Fibroblast of the conjunctiva (primary cell): ENCODE data around the gene RNF44.
A peak's percentile ranks its signal among the peaks of the same experiment; 100 is the strongest.

Experiments used
- DNase-seq: peaks from one replicate; pipeline ENCODE4 v3.0.0-alpha.2; 2010; ENCODE audit warnings: low read depth

RNF44 gene

DNA sequence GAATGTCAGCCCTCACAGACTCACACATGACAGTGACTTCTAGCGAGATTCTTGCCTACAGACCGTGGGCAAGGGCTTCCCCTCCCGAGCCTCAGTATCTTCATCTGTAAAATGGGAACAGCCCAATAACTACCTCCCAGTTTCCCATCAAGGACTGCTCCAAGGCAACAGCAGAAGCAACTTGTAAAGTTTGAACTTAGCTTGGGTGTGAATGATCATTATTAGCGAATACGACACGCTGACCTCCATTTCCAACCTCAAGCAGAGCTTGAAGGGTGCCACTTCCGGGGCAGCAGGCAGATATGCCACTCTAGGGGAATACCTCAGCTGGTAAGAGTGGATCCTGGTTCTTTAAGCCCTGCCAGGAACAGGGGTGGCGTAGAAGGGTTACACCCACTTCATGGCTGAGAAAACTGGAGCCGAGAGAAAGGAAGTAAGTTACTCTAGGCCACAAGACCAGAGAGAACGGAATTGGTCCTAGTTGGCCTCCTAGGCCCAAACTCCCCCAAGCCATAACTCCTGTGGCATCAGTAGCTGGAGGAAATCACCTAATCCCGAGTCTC, 2.0 kb downstream of the RNF44 start:
- DNase-seq, result no peak

DNA sequence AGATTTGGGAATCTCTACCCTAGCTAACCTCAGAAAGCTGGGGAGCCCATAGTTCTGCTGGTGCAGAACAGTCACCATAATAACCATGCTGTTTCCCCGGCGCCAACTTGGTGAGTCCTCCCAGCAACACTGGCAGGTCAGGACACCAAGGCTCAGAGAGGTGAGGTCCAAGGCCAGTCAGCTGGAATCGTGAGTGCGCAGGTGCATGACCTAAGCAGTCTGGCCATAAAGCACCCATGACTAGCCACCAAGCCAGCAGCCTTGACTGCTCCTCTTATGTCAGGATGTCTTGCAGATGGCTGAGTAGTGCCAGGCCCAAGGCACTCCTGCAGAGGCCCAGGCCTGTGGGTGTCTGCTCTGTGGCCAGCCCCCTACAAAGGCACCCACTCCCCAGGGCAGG, 2.6 kb downstream of the RNF44 start:
- no peak for DNase-seq

DNA sequence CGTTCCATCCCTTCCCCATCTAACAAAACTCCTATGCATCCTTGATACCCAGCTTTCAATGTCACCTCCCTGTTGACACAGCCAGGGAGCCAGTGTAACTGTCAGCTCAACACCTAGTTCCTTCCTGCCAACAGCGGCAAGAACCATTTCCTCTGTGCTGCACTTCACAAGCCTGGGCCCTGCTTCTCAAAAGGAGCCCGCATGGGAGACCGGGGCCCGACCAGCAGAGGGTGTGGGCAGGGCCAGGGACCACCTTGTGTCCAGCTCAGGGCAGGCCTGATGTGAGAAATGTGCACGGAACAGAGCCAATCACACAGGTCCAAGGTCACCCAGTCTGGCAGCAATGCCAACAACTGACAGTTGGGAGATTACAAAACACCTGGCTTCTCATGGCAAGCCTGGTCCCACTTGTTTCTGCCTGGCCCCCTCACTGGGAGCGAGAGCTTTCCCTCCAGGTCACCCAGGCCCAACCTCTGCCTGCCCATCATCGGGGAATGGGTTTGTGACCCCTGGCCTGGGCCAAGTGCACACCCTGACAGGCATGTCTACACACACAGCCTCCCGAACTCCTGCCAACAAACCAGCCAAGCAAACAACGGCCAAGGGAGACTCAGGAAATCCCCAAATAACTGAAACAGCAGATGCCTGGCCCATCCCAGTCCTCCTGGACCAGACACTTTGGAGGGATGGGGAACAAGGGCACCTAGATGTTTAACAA, 3.1 kb downstream of the RNF44 start:
- no peak for DNase-seq

DNA sequence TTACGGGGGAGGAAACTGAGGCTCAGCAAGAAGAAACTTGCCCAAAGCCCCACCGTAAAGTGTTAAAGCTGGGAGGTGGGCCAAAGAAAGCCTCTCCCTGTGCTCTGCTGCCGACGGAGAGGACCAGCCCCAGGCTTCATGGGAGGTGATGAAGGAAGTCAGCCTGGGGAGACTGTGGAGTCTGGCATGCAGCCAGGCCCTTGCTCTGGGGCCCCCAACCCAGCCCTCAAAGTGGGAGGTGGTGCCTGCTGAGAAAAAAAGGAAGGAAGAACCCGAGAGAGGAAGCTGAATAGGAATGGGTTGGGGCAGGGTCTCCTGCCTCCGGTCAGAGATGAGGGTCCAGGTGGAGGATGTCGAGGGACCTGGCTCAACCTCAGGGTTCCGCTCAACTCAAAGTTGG, 3.8 kb downstream of the RNF44 start:
- no peak for DNase-seq

DNA sequence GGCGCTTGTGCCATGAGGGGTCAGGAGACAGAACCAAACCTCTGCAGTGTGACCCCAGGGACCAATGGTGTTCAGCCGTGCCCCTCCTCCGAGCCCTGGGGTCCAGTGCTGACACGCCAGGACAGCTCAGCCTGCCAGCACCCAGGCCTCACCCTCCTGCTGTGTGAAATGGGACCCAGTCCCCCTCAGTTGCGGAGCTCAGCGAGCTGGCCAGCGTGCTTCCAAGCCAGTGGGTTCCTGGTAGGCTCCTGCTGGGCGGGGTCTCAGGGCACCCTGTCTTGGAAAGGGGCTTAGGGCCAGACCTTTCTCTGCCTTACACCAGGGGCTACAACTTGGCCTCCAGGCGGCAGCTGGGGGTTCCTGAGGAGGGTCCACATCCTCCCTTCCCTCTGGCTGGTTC, 4.4 kb downstream of the RNF44 start:
- no peak for DNase-seq

DNA sequence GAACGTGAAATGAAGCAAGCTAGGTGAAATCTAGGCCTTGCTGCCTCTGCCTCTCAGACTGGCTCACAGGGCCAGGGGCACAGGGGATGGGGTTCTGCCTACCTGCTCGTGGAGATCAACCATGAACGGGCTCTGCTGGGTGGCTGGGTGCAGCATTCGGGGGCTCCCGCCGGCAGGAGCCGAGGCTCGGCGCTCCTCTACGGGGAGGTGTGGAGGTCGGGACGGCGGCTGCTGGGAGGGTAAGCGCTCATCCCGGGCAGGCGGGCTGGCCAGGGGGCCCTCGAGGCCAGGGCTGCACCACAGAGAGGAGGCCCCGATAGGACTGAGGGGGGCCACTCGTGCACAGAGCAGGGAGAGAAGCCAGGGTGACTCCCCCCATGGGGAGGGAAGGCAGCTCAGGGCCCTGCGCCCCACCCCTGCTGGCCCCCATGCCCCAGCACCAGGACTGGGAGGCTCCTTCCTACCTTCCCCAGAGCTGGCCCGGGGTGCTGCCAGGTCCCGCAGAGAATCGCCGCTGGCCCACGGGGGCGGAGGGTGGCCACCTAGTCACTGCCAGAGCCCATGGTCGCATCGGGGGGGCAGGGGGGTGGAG, 5.2 kb downstream of the RNF44 start:
- DNase-seq, result no peak

DNA sequence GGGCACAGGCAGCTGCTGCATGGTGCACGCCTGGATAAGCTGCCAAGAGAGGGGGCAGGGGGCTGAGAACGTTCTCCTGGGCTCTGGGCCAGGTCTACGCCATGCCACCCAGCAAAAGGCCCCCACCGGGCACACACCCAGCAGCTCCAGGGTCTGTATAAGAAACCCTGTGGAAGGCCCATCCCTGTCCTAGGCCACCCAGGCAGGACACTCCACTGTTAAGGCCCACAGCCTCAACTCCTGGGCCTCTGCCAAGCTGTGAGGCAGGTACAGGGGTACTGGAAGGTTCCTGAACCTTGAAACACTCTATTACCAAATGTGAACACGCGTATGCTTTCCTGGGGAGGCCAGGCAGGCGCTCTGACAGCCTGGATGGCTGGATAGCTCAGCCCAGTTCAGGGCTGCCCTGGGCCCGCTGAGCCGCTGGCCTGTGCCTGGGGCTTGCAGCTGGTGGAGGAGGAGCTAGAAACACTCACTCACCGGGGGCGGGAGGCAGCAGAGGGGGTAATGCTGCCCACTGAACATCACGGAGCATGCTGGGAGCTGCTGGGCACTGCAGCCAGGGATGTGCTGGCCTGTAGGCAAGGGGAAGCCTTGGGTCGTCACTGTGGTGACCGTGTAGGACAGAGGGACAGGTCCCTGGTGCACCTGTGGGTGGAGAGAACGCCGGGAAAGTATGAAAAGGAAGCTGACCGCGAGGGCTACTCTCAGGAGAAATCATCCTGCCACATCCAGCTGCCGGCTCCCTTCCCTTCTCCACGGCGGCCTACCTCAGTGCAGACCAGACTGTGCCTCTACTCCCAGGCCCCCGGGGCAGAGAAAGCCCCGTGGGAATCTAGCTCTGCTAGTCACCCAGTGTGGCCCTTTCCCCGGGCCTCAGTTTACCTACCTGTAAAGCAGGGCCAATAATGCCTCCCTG, 6.0 kb downstream of the RNF44 start:
- DNase-seq, result peak; percentile 26

DNA sequence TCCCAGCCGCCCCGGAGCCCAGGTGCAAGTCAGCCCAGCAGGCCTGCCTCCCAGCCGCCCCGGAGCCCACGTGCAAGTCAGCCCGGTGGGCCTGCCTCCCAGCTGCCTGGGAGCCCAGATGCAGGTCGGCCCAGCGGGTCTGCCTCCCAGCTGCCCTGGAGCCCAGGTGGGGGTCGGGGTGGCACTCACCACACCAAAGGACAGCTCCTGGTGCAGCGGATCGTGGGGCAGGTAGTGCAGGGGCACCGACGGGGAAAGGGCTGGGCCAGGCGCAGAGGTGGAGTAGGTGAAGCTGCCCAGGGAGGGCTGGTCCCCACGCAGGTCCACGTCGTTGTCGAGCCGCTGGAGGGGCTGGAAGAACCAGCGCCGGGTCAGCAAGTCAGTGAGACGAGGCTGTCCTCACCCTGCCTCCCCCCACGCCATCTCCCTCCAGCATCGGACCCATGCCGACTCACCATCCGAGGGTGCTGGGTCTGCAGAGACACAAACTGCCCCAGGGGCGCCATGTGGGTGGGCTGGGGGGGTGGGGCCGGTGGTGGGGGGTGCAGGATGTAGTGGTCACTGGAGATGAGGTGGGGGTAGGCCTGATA, 6.7 kb downstream of the RNF44 start:
- DNase-seq, result no peak

DNA sequence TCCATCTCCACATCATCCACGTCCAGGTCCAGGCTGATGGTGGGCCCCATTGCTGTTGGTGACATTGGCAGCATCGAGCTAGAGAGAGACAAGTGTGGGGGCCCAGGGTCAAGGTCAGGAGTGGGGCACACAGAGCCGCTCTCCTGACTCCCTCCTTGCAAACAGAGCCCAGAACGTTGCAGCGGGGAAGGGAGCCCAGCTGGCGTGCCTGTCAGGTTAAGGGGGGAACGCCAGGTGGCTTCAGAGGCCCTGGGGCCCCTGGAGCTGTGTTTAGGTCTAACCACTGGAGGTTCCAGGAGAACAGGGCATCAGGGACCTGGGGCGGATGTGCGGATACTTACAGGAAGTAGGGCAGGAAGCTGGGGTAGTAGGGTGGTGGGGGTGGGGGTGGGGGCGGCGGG, 7.5 kb downstream of the RNF44 start:
- DNase-seq, result no peak

DNA sequence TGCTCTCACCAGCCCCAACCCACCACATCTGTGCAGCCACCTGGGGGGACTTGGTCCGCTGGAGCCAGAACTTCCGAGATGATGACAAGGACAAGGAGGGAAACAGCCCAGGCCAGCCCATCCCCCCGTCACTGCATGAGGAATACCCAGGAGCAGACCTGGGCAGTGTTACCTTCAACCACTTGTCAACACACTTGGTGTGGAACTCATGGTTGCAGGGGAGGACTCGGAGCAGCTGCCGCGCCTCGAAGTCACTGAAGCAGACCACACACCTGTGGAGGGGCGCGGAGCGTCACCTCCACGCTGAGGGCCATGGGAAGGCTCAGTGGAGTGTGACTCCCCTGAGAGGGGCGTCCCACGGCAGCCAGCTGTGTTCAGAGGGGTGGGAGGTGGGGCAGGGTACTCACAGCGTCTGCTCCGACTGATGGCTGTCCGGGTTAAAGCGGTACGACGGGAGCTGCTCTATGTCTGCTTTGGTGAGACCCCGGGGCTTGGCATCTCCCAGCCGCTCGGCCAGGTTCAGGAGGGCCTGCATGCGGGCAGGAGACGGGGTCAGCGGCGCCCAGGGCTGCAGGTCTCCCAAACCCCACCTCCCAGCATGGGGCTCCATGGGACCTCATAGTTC, 8.0 kb downstream of the RNF44 start:
- DNase-seq, result no peak

DNA sequence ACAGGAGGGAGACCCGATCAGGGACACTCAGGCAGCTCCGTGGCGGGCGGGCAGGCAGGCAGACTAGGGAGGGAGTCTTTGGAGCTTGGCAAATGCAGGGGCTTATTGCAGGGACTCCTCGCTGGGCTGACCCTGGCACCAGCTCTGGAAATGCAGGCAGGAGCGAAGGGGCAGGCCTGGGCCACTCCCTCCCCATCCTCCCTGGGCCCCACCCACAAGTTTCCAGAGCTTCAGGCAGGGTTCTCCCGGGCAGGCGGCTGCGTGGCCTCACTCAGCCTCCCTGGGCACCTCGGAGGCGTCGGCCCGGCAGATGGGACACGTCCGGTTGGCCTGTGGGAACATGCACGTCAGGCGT, 8.5 kb downstream of the RNF44 start:
- DNase-seq, result no peak

DNA sequence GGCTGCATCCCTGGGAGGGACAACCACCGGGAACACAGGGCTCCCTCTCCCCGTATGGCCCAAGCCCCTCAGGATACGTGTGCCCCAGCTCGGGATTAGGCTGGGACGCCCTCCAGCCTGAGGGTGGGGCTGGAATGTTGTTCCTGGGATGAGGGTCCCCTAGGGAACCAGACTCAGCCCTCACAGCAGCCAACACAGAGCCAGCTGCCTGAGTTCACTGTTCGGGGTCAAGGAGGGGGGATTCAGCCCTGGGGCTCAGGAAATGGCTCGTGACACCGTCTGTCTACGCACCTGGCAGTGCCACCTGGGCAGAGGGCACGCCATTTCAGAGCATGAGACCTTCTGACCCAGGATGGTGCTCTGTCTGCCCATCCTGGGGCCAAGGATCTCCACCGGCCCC, 8.9 kb downstream of the RNF44 start:
- no peak for DNase-seq

DNA sequence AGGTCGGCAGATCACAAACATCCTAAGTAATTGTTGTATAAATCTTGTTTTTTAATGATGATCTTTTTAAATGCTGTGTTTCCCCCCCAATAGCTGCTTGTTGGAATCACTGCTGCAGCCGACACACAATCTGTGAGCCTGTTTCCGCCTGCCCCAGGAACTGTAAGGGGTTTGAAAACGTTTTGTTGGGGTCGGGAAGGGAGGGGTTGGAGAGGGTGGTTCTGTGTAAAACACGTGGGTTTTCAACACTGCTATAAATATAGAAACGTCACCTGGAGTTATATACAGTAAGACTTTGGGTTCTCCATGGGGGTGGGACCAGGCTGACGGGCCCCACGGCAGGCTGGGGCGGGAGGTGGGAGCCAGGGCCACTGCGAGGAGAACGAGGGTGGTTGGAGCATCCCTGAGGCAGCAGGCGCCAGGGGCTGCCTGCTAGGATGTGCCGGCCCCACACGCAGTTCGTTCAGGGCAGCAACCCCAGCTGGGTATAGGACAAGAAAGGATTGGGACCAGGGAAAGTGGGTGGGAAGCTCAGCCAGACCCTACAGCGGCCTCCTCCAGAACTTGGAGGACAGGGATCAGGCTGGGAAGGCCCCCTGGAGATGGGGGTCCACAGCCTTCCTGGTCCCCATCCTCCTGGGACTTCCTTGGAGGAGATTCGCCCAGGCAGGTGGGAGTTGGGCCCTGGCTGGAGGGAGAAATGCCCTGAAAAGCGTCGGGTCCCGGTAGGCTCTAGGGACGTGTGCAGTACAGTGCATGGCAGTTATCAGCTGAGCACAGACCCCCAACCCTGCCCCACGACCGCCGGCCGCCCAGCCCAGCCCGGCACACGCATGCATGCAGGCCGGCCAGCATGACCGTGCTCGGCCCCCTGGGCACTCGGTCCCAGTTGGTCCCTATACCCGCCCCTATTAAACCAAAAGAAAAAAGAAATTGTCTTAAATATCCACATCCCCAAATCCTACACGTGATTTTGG, 9.7 kb downstream of the RNF44 start:
- DNase-seq, result no peak

DNA sequence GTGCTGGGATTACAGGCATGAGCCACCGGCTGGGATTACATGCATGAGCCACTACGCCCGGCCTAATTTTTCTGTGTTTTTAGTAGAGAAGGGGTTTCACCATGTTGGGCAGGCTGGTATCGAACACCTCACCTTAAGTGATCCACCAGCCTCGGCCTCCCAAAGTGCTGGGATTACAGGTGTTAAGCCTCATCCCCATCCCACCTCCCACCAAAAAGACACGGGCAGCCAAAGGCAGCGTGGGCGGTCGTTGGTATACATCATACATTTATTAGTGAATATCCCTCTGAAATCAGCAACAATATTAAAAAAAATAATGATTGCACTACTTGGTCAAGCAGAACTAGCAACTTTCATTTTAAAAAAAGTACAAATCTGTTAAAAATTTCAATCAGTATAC, 10.7 kb downstream of the RNF44 start:
- no peak for DNase-seq

DNA sequence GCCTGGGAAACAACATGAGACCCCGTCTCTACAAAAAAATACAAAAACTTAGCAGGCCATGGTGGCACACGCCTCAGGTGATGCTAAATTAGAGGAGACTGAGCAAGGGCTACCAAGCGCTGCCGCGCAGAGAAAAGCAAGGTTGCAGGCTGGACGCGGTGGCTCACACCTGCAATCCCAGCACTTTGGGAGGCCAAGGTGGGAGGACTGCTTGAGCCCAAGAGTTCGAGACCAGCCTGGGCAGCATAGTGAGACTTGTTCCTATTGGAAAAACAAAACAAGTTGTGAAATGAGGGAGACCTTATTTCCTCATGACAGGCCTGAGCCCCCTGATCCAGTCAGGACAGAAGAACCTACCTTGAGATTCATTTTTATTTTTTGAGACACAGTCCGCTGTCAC, 11.5 kb downstream of the RNF44 start:
- DNase-seq, result no peak

DNA sequence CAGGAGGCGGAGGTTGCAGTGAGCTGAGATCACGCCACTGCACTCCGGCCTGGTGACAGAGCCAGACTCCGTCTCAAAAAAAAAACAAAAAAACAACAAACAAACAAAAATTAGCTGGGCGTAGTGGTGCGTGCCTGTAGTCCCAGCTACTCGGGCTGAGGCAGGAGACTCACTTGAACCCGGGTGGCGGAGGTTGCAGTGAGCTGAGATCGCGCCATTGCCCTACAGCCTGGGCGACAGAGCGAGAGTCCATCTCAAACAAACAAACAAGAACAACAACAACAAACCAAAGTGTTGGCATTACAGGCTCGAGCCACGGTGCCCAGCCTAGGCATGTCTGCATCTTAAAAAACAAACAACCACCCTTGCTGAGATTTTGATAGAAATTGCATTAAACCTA, 12.2 kb downstream of the RNF44 start:
- DNase-seq, result no peak

DNA sequence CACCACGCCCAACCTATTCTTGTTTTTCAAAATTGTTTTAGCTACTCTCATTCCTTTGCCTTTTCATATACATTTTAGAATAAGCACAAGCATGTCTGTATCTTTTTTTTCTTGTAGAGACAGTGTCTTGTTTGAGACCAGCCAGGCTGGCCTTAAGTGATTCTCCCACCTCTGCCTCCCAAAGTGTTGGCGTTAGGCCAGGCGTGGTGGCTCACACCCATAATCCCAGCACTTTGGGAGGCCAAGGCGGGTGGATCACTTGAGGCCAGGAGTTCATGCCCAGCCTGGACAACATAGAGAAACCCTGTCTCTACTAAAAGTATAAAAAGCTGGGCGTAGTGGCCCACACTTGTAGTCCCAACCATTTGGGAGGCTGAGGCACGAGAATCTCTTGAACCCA, 13.1 kb downstream of the RNF44 start:
- DNase-seq, result no peak

DNA sequence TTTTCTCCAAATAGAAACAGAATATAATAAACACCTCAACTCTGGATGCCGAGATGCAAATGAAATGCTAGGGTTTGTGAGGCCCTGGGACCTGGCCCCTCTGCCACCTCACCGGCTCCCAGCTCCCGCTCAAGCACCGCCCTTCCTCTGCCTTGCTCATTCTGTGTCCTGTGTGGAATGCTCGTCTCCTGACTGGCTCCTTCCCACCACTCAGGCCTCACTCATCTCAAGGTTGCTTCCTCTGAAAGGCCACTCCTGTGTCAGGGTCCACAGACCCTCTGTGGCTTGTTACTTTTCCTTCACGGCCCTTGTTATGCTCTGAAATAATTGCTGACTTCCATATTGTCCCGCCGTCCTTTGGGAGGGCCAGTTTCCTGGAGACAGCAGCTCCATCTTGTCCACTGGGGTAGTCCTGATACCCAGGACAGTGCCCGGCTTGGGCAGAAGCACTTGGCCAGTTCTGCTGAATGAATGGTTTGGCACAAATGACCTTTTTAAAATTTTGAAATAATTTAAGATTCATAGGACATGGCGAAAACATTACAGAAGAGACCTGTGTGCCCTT, 15.4 kb downstream of the RNF44 start:
- no peak for DNase-seq

DNA sequence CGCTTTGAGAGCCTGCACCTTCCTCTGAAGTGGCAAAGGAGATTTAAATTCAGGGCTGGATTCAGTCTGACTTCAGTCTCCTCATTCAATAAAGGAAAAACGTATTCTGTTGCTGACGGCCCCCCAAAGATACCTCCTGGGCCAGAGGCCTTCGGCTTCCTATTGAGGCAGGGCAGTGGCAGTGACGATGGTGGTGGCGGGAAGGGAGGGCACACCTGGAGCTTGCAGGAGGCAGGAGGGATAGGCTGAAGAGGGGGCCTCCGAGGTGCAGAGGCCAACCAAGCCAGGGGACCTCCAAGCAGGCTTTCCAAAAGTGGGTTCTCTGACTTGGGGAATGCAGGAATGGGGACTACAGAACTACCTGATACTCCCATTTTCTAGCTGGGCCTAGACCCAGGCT, 15.9 kb downstream of the RNF44 start:
- no peak for DNase-seq
